Measurements from ENCODE around the gene DDX17. TPM values are rescaled to one million over a fixed set of nuclear protein-coding genes. Genes with fewer than 3 reads are reported as not detected.

Gene DDX17
- total and polyA plus RNA-seq, 4 donors, result 141 to 1,771 (median 262) TPM

GRCh38 chr22:38504731-38505540 lies 1.2 kb downstream of the DDX17 start:
- H3K27ac ChIP-seq (ENCODE audit: low read depth in 1 of 2, low read length in 1 of 2), result peak overlapping the region; percentile 100
- H3K4me3 ChIP-seq, result peak overlapping the region; percentile 93
- TF ChIP-seq CTCF (IDR thresholded peaks at IDR 0.05; ENCODE audit: control extremely low read depth, extremely low read depth), result no peak
- no peaks in the 10 kb centered on the region for H3K27me3 ChIP-seq (ENCODE audit: control insufficient read depth in 3 of 3, insufficient read depth in 3 of 3, low read length in 2 of 3)
- ATAC-seq (ENCODE audit: insufficient read depth, low FRiP score) (no peak), DNase-seq (peak; percentile 37 to 64 (median 57))
- peak overlapping the region; percentile 95 to 98 for H3K9ac ChIP-seq (ENCODE audit: insufficient read depth in 1 of 2, low read length in 2 of 2)
- no peaks in the 10 kb centered on the region for H3K9me3 ChIP-seq (ENCODE audit: control insufficient read depth in 4 of 4, insufficient read depth in 3 of 4, low read length in 3 of 4)
- H3K36me3 ChIP-seq (ENCODE audit: control insufficient read depth in 4 of 4, insufficient read depth in 4 of 4, low read length in 4 of 4), result peaks cover 4 to 33% (median 12%) of the 10 kb centered on the region in 4 donors
- H3K4me1 ChIP-seq (ENCODE audit: control insufficient read depth in 5 of 5, insufficient read depth in 5 of 5, low read length in 5 of 5), result peaks cover 3 to 23% (median 10%) of the 10 kb centered on the region in 5 donors
- WGBS, 2 donors, result 1% methylated on average over 35 of the region's 35 CpGs

GRCh38 chr22:38503021-38503420 lies 3.1 kb downstream of the DDX17 start:
- H3K27ac ChIP-seq (ENCODE audit: low read depth in 1 of 2, low read length in 1 of 2), result no peak overlapping the region
- WGBS, 2 donors, result 28 to 44% methylated on average over 4 of the region's 4 CpGs
- peak overlapping the region in 1 of 2 donors; percentile 95 for H3K9ac ChIP-seq (ENCODE audit: insufficient read depth in 1 of 2, low read length in 2 of 2)
- H3K4me1 ChIP-seq (ENCODE audit: control insufficient read depth in 5 of 5, insufficient read depth in 5 of 5, low read length in 5 of 5), result peaks cover 3 to 23% (median 13%) of the 10 kb centered on the region in 5 donors
- no peaks in the 10 kb centered on the region for H3K9me3 ChIP-seq (ENCODE audit: control insufficient read depth in 4 of 4, insufficient read depth in 3 of 4, low read length in 3 of 4)
- ATAC-seq (ENCODE audit: insufficient read depth, low FRiP score) (no peak), DNase-seq (no peak)
- peaks cover 12 to 50% (median 30%) of the 10 kb centered on the region in 4 donors for H3K36me3 ChIP-seq (ENCODE audit: control insufficient read depth in 4 of 4, insufficient read depth in 4 of 4, low read length in 4 of 4)
- no peaks in the 10 kb centered on the region for H3K27me3 ChIP-seq (ENCODE audit: control insufficient read depth in 3 of 3, insufficient read depth in 3 of 3, low read length in 2 of 3)
- TF ChIP-seq CTCF (IDR thresholded peaks at IDR 0.05; ENCODE audit: control extremely low read depth, extremely low read depth), result no peak
- no peak overlapping the region for H3K4me3 ChIP-seq

GRCh38 chr22:38501797-38502672 lies 4.1 kb downstream of the DDX17 start:
- 84 to 91% methylated on average over 10 of the region's 10 CpGs for WGBS, 2 donors
- TF ChIP-seq CTCF (IDR thresholded peaks at IDR 0.05; ENCODE audit: control extremely low read depth, extremely low read depth), result no peak
- Histone ChIP-seq H3K4me1 (ENCODE audit: control insufficient read depth in 5 of 5, insufficient read depth in 5 of 5, low read length in 5 of 5) (peaks cover 3 to 23% (median 13%) of the 10 kb centered on the region in 5 donors), H3K9me3 (ENCODE audit: control insufficient read depth in 4 of 4, insufficient read depth in 3 of 4, low read length in 3 of 4) (no peaks in the 10 kb centered on the region), H3K9ac (ENCODE audit: insufficient read depth in 1 of 2, low read length in 2 of 2) (no peak overlapping the region), H3K27me3 (ENCODE audit: control insufficient read depth in 3 of 3, insufficient read depth in 3 of 3, low read length in 2 of 3) (no peaks in the 10 kb centered on the region), H3K27ac (ENCODE audit: low read depth in 1 of 2, low read length in 1 of 2) (no peak overlapping the region), H3K36me3 (ENCODE audit: control insufficient read depth in 4 of 4, insufficient read depth in 4 of 4, low read length in 4 of 4) (peaks cover 20 to 59% (median 37%) of the 10 kb centered on the region in 4 donors), H3K4me3 (no peak overlapping the region)
- ATAC-seq (ENCODE audit: insufficient read depth, low FRiP score) (no peak), DNase-seq (no peak)

Data from lung (tissue), 12 donors.